Activated CD8-positive, alpha-beta memory T cell treated with anti-CD3 and anti-CD28 coated beads, Interleukin-2, amount 50 U/mL, for 48 hours (primary cell): ENCODE results near the gene CDH1.

Experiments
- DNase-seq: peaks from one replicate; pipeline ENCODE4 v3.0.0-alpha.2; 2020

Gene CDH1

DNA sequence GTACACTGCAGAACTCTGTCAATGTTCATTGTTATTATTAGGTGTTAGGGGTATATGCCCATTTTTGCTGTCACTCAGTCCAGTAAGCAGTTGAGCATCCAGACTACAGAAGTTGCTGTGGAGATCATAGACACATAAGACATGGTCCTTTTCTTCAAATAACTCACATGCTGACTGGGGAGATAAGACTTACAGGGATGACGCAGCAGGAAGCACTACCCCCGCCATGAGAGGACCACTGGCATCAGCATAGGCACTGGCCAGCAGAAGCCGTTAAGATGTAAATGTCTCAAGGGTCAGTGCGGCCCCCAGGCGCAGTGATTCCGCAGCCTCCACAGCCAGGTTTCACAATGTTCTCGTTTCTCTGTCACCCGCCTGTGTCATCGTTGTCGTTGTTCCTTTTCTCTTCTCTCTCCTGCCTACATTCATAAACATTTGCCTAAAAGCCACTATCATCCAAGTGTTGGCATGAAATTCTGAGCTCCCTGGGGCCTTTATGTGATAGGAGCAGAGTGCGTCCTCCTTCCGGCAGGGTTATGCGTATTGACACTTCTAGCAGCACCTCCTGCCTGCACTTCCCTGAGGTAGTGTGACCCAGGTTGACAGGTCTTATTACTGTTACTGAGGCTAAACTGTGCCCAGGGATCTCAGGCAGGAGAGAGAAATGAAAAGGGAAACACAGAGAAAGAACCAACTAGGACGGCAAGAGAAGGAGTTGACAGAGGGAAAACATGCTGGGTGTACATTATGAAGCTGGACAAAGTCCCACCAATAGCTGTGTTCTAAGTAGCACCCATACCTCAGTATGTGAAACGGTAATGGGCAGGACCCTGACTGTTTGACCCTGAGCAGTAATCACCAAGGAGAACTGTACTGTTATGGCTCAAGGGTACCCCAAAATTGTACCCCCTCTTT, 124.1 kb downstream of the CDH1 start:
- DNase-seq: no peak

DNA sequence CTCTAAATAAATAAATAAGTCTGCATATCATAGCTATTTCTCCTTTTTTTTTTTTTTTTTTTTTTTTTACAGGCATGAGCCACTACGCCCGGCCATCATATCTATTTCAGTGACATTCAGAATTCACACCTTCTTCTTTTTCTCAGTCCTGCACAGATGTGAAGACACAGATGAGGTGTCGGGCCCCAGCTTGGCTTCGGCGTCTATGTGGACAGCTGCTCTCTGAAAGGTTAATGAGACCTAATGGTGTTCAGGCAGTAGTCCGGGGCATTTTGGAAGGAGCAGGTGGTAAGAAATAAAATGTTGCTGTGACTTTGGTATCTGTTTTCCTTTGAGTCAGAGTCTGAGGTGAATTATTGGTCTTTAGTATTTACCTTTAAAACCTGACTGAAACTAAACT, 129.8 kb downstream of the CDH1 start:
- DNase-seq: no peak

DNA sequence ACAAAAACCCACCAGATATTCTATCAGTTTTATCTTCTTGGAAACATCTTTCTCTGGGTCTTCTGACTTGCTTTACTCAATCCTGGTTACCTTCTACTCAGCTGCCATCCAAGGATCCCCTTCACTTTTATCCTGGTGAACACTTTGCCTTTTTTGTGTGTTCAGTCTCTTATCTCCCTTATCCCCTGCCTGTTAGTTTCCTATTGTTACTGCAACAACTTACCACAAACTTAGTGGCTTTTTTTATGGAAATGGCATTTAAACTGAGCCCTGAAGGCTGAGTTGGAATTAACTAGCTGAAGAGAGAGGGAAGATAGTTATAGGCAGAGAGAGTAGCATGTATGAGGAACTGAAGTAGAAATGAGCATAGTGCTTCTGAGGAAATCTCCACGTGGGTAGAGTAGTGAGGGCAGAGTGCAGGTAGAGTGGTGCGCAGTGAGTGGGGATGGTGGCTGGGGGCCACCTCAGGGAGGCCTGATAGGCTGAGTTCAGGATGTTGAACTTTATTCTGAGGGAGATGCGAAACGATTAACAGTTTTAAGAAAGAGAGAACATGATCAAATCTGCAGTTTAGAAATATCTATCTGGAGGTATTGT, 132.5 kb downstream of the CDH1 start:
- DNase-seq: no peak

DNA sequence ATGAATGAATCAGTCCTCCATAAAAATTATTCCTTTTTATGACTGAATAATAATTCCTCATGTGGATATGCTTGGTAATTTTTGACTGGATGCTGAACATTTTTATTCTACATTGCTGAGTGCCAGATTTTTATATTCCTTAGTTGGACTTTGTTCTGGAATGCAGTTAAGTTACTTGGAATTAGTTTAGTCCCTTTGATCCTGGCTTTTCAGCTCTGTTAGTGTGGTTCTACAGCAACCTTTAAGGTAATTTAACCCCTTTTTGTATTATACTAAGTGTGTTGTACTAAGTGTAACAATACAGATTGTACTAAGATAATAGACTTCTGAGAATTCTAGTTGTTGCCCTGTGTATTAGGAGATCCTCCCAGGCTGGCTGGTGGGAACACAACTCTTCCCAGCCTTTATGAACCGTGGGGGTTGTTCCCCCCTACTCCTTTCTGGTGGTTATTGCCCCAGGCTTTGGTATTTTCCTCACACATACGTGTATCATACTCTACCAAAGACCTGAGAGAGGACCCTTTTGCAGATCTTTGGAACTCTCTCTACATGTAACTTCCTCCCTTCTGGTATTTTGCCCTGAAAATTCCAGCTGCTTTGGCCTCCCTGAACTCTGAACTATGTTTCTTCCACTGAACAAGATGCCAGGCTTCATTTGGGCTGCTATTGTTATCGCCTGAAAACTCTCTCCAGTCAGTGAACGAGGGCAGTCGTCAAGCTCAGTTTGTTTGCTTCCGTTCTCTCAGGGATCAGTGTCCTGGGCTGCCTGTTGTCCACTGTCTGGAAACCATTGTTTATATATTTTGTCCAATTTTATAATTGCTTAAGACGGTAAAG, 136.8 kb downstream of the CDH1 start:
- no peak for DNase-seq

DNA sequence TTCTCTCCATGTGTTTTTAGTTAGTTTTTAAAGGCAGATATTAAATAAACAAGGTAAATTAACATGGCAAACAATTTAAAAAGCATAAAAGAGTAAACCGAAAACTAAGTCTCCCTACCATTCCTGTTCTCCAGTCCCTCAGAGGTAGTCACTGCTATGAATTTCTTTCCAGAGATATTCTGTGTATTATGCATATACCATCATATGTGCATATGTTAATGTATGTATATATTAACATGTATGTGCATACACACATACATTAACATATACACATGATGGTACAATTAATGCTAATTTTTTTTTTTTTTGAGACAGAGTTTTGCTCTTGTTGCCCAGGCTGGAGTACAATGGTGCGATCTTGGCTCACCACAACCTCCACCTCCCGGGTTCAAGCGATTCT, 138.8 kb downstream of the CDH1 start:
- DNase-seq: no peak

DNA sequence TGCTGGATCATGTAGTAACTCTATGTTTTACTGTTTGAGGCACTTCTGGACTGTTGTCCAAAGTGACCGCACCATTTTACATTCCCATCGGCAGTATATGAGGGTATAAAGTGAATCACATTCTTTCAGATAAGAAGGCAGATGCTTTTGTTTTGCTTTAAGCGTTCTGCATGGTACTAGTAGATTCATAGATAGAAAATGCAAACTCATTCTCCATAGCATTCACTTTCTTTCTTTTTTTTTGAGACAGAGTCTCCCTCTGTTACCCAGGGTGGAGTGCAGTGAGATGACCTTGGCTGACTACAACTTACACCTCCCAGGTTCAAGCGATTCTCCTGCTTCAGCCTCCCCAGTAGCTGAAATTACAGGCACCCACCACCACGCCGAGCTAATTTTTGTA, 146.6 kb downstream of the CDH1 start:
- DNase-seq: no peak

DNA sequence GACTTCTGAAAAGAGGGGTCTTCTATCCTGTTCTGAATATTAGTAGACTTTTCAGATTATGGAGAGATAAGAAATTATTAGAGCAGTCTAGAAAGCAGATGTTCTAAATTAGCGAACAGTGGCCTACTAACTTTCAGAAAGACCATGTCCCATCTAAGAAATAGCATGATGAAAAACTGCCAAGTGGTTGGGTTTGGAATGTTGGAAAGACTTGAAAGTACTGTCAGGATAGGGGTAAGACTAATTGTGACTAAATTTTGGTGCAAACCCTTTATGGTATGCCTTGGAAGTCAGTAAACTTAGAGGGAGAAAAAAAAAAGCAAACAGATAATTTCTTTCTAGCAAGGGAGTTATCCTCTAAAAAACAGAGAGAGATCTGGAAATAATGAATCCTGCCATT, 147.3 kb downstream of the CDH1 start:
- no peak for DNase-seq
